HEK293 (cell line): ENCODE results near the gene RGS6.

Source experiments
- CTCF ChIA-PET: fragments of 350-600 bp; formaldehyde crosslinking; extraction: SDS; loops from one replicate; lab custom pipeline; 2021; ENCODE audit warnings: antibody characterized with exemption; lab: Yijun Ruan, JAX
- POLR2A ChIA-PET: fragments of 300-600 bp; formaldehyde crosslinking; extraction: SDS; loops from one replicate; lab custom pipeline; 2020; ENCODE audit warnings: antibody characterized with exemption, inconsistent platforms; lab: Yijun Ruan, JAX
- H3K27ac ChIP-seq: fragments of 200-500 bp; sonication (Bioruptor generic); 2 replicates; pipeline ENCODE4 v1.5.1; 2014; ENCODE audit warnings: low read depth, low read length, control low read depth, inconsistent platforms; ENCODE audit errors: extremely low read depth
- H3K36me3 ChIP-seq, 2 experiments: fragments of 200-500 bp in 1 of 2; sonication (Bioruptor generic) in 1 of 2; 1 replicate in 1 of 2; 2 replicates in 1 of 2; pipeline ENCODE4 v1.5.1; 2014 to 2017; ENCODE audit warnings: inconsistent platforms in 2 of 2, low read length in 2 of 2; ENCODE audit not compliant: control insufficient read depth in 2 of 2, insufficient read depth in 1 of 2
- H3K4me1 ChIP-seq: fragments of 200-500 bp; sonication (Bioruptor generic); 2 replicates; pipeline ENCODE4 v1.5.1; 2014; ENCODE audit warnings: mild to moderate bottlenecking, low read length, inconsistent platforms; ENCODE audit not compliant: control insufficient read depth, insufficient read depth
- H3K4me3 ChIP-seq: 2 replicates; pipeline ENCODE4 v1.5.1; 2011; ENCODE audit warnings: low read depth, mild to moderate bottlenecking, control low read depth, low read length, moderate library complexity
- H3K9me3 ChIP-seq: fragments of 200-500 bp; sonication (Bioruptor generic); 2 replicates; pipeline ENCODE4 v1.5.1; 2014; ENCODE audit warnings: low read depth, low read length, inconsistent platforms; ENCODE audit not compliant: control insufficient read depth, insufficient read depth
- BCL11B ChIP-seq: fragments of 450-650 bp; formaldehyde crosslinking; IDR thresholded peaks from 2 replicates; pipeline ENCODE4 v1.5.1; 2016; ENCODE audit warnings: low read depth, missing biosample characterization, missing genetic modification characterization
- HOXD13 ChIP-seq: sonication (generic); formaldehyde crosslinking; IDR thresholded peaks from 2 replicates; pipeline ENCODE4 v1.8.0; 2022; ENCODE audit warnings: missing genetic modification reagents, borderline replicate concordance
- OSR2 ChIP-seq: fragments of 450-650 bp; formaldehyde crosslinking; IDR thresholded peaks from 2 replicates; pipeline ENCODE4 v1.5.1; 2016; ENCODE audit warnings: missing biosample characterization, missing genetic modification characterization
- ZFP69B ChIP-seq: fragments of 450-650 bp; formaldehyde crosslinking; IDR thresholded peaks from 2 replicates; pipeline ENCODE4 v1.5.1; 2016; ENCODE audit warnings: missing biosample characterization, missing genetic modification characterization
- ZNF10 ChIP-seq: fragments of 450-650 bp; formaldehyde crosslinking; IDR thresholded peaks from 2 replicates; pipeline ENCODE4 v1.5.1; 2017; ENCODE audit warnings: missing biosample characterization, missing genetic modification characterization
- ZNF112 ChIP-seq: fragments of 450-650 bp; formaldehyde crosslinking; IDR thresholded peaks from 2 replicates; pipeline ENCODE4 v1.5.0; 2017; ENCODE audit warnings: missing biosample characterization, missing genetic modification characterization
- ZNF175 ChIP-seq: fragments of 450-650 bp; formaldehyde crosslinking; IDR thresholded peaks from 2 replicates; pipeline ENCODE4 v1.5.1; 2016; ENCODE audit warnings: missing biosample characterization, missing genetic modification characterization
- ZNF184 ChIP-seq: fragments of 450-650 bp; IDR thresholded peaks from 2 replicates; pipeline ENCODE4 v1.5.1; 2018; ENCODE audit warnings: missing biosample characterization, mild to moderate bottlenecking, missing genetic modification characterization
- ZNF202 ChIP-seq: fragments of 450-650 bp; formaldehyde crosslinking; IDR thresholded peaks from 2 replicates; pipeline ENCODE4 v1.5.1; 2016; ENCODE audit warnings: missing biosample characterization, missing genetic modification characterization, borderline replicate concordance
- ZNF239 ChIP-seq: fragments of 450-650 bp; formaldehyde crosslinking; IDR thresholded peaks from 2 replicates; pipeline ENCODE4 v1.5.1; 2016; ENCODE audit warnings: missing biosample characterization, missing genetic modification characterization
- ZNF24 ChIP-seq: fragments of 450-650 bp; formaldehyde crosslinking; IDR thresholded peaks from 2 replicates; pipeline ENCODE4 v1.5.1; 2016; ENCODE audit warnings: missing biosample characterization, missing genetic modification characterization
- ZNF266 ChIP-seq: fragments of 450-650 bp; formaldehyde crosslinking; IDR thresholded peaks from 2 replicates; pipeline ENCODE4 v1.5.1; 2016; ENCODE audit warnings: missing biosample characterization, missing genetic modification characterization, low read depth
- ZNF416 ChIP-seq: fragments of 450-650 bp; formaldehyde crosslinking; IDR thresholded peaks from 2 replicates; pipeline ENCODE4 v1.5.1; 2016; ENCODE audit warnings: missing biosample characterization, missing genetic modification characterization
- ZNF530 ChIP-seq: fragments of 450-650 bp; formaldehyde crosslinking; IDR thresholded peaks from 2 replicates; pipeline ENCODE4 v1.5.1; 2016; ENCODE audit warnings: low read depth, missing biosample characterization, missing genetic modification characterization
- ZNF555 ChIP-seq: fragments of 450-650 bp; formaldehyde crosslinking; conservative IDR thresholded peaks from 2 replicates; pipeline ENCODE4 v1.5.1; 2017; ENCODE audit warnings: missing biosample characterization, mild to moderate bottlenecking, missing genetic modification characterization, inconsistent platforms
- ZNF623 ChIP-seq: fragments of 450-650 bp; formaldehyde crosslinking; IDR thresholded peaks from 2 replicates; pipeline ENCODE4 v1.5.1; 2016; ENCODE audit warnings: missing biosample characterization, missing genetic modification characterization
- ZNF629 ChIP-seq: fragments of 450-650 bp; formaldehyde crosslinking; IDR thresholded peaks from 2 replicates; pipeline ENCODE4 v1.5.1; 2017; ENCODE audit warnings: missing biosample characterization, missing genetic modification characterization
- ZNF707 ChIP-seq: fragments of 450-650 bp; formaldehyde crosslinking; IDR thresholded peaks from 2 replicates; pipeline ENCODE4 v1.5.1; 2016; ENCODE audit warnings: missing biosample characterization, missing genetic modification characterization
- ZNF76 ChIP-seq: fragments of 450-650 bp; formaldehyde crosslinking; IDR thresholded peaks from 2 replicates; pipeline ENCODE4; 2016; ENCODE audit warnings: low read depth, missing biosample characterization, missing genetic modification characterization, borderline replicate concordance
- ZNF776 ChIP-seq: fragments of 450-650 bp; formaldehyde crosslinking; IDR thresholded peaks from 2 replicates; pipeline ENCODE4 v1.5.0; 2017; ENCODE audit warnings: missing biosample characterization, missing genetic modification characterization, borderline replicate concordance
- ZNF785 ChIP-seq: fragments of 450-650 bp; formaldehyde crosslinking; IDR thresholded peaks from 2 replicates; pipeline ENCODE4 v1.5.1; 2016; ENCODE audit warnings: missing biosample characterization, missing genetic modification characterization
- TF ChIP-seq, protein P1 (sequence below): fragments of 450-650 bp; IDR thresholded peaks from 2 replicates; pipeline ENCODE4 v1.5.1; 2018; ENCODE audit warnings: missing biosample characterization, missing genetic modification characterization
- TF ChIP-seq, protein P2 (sequence below): fragments of 450-650 bp; formaldehyde crosslinking; IDR thresholded peaks from 2 replicates; pipeline ENCODE4 v1.5.1; 2016; ENCODE audit warnings: missing biosample characterization, missing genetic modification characterization
- TF ChIP-seq, protein P3 (sequence below): fragments of 450-650 bp; formaldehyde crosslinking; IDR thresholded peaks from 2 replicates; pipeline ENCODE4 v1.5.1; 2016; ENCODE audit warnings: missing biosample characterization, missing genetic modification characterization, borderline replicate concordance

RGS6 gene

DNA sequence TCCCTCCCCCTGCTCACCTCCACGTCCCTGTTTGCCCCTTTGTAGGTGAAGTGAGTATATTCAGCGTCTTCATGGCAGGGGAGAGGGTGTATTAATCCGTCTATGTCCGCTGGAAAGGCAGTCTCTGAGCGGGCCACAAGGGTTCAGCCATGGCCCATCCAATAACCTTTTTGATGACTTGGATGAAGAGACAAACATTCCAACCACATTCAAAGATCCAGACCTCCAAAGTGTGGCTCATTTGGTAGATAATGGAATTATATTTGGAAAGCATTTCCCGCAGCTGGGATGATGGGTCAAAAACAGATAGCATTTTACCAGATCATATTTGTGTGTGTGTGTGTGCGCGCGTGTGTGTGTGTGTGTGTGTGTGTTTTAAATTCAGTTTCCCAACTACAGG, 615.8 kb downstream of the RGS6 start (continued):
- TF ChIP-seq ZNF785 (tag by site-specific recombination) = no peak
- TF ChIP-seq ZNF202 (tag by site-specific recombination) = no peak
- no peak for TF ChIP-seq ZNF24 (tag by site-specific recombination)
- TF ChIP-seq, protein P1, sequence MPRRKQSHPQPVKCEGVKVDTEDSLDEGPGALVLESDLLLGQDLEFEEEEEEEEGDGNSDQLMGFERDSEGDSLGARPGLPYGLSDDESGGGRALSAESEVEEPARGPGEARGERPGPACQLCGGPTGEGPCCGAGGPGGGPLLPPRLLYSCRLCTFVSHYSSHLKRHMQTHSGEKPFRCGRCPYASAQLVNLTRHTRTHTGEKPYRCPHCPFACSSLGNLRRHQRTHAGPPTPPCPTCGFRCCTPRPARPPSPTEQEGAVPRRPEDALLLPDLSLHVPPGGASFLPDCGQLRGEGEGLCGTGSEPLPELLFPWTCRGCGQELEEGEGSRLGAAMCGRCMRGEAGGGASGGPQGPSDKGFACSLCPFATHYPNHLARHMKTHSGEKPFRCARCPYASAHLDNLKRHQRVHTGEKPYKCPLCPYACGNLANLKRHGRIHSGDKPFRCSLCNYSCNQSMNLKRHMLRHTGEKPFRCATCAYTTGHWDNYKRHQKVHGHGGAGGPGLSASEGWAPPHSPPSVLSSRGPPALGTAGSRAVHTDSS (tag by site-specific recombination) = no peak
- TF ChIP-seq ZNF10 (tag by site-specific recombination) = no peak
- TF ChIP-seq ZNF112 (tag by site-specific recombination) = no peak
- TF ChIP-seq ZNF530 (tag by site-specific recombination) = no peak
- TF ChIP-seq, protein P2, sequence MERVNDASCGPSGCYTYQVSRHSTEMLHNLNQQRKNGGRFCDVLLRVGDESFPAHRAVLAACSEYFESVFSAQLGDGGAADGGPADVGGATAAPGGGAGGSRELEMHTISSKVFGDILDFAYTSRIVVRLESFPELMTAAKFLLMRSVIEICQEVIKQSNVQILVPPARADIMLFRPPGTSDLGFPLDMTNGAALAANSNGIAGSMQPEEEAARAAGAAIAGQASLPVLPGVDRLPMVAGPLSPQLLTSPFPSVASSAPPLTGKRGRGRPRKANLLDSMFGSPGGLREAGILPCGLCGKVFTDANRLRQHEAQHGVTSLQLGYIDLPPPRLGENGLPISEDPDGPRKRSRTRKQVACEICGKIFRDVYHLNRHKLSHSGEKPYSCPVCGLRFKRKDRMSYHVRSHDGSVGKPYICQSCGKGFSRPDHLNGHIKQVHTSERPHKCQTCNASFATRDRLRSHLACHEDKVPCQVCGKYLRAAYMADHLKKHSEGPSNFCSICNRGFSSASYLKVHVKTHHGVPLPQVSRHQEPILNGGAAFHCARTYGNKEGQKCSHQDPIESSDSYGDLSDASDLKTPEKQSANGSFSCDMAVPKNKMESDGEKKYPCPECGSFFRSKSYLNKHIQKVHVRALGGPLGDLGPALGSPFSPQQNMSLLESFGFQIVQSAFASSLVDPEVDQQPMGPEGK (tag by site-specific recombination) = no peak
- TF ChIP-seq ZNF623 (tag by site-specific recombination) = no peak

DNA sequence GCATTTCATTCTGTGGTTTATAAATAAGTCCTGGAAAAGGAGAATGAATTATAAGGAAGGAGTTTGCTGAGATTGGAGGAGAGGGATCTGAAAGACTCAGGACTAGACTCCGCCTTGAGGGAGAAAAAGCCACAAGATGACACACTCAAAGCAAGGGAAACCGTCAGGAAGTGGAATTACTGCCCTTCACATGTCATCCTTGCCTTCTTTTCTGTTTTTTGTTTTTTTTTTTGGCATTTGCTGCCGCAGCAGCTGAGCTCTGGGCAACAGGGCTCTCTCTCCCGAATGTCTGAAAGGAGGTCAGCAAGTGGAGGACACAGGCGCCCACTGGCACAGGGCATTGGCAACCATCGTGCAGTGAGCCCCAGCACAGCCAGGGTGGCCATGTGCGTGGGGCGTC, 616.8 kb downstream of the RGS6 start:
- ChIA-PET CTCF (interaction anchor here (0.6 kb wide), 1 partner anchor 32 kb away, joined by 3 read pairs; no protein-coding TSS in a partner anchor), POLR2A (no interaction called here)
- H3K4me3 ChIP-seq = no peak overlapping the region
- H3K4me1 ChIP-seq = no peaks in the 10 kb centered on the region
- no peaks in the 10 kb centered on the region for H3K9me3 ChIP-seq
- no peak overlapping the region for H3K27ac ChIP-seq
- TF ChIP-seq ZNF266 (tag by site-specific recombination) (no peak), ZNF24 (tag by site-specific recombination) (no peak), BCL11B (tag by site-specific recombination) (no peak), ZFP69B (tag by site-specific recombination) (no peak), ZNF555 (no peak), OSR2 (tag by site-specific recombination) (no peak), ZNF184 (no peak), ZNF776 (tag by site-specific recombination) (no peak)
- no peaks in the 10 kb centered on the region for H3K36me3 ChIP-seq

DNA sequence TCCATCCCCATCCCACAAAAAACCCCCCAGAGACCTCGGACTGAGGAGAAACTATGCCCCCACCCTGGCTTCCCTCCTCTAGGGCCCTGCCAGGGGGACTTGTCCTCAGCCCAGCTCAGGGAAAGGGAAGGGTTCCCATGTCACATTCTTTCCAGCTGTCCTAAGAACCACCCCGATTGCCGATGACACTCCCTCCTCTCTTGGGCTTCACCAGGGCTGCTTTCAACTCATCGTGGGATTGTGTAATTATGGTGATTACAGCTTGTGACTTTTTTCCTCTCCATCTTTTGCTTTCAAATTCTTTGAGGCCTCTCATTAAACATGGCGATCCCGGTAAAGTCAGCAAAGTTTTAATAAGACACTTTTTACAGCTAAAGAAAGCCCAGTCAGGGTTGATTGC, 617.6 kb downstream of the RGS6 start:
- Histone ChIP-seq H3K27ac (no peak overlapping the region), H3K9me3 (no peaks in the 10 kb centered on the region), H3K4me3 (no peak overlapping the region), H3K4me1 (no peaks in the 10 kb centered on the region), H3K36me3 (no peaks in the 10 kb centered on the region)
- TF ChIP-seq, protein P1 (tag by site-specific recombination) = no peak
- no peak for TF ChIP-seq ZNF629 (tag by site-specific recombination)
- TF ChIP-seq ZNF239 (tag by site-specific recombination) = no peak
- no peak for TF ChIP-seq ZNF76
- no peak for TF ChIP-seq HOXD13 (CRISPR knock-in tag)
- TF ChIP-seq, protein P3, sequence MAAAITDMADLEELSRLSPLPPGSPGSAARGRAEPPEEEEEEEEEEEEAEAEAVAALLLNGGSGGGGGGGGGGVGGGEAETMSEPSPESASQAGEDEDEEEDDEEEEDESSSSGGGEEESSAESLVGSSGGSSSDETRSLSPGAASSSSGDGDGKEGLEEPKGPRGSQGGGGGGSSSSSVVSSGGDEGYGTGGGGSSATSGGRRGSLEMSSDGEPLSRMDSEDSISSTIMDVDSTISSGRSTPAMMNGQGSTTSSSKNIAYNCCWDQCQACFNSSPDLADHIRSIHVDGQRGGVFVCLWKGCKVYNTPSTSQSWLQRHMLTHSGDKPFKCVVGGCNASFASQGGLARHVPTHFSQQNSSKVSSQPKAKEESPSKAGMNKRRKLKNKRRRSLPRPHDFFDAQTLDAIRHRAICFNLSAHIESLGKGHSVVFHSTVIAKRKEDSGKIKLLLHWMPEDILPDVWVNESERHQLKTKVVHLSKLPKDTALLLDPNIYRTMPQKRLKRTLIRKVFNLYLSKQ (tag by site-specific recombination) = no peak
- no peak for TF ChIP-seq ZNF10 (tag by site-specific recombination)
- TF ChIP-seq ZNF530 (tag by site-specific recombination) = no peak
- no peak for TF ChIP-seq ZNF707 (tag by site-specific recombination)
- no peak for TF ChIP-seq ZNF175
- no peak for TF ChIP-seq ZNF416
- ChIA-PET CTCF (no interaction called here), POLR2A (no interaction called here)
